CD4-positive, alpha-beta T cell treated with Interleukin-15 for 1 hour (primary cell): ENCODE data around the gene TM7SF2.
"Not testable (repeated sequence)": the region's sequence is repeated elsewhere in the genome, so short reads cannot be mapped to it uniquely, and the experiment has no call there.

Source experiments
- DNase-seq: peaks from one replicate; pipeline ENCODE4 v3.0.0-alpha.2; 2020

TM7SF2 gene

DNA sequence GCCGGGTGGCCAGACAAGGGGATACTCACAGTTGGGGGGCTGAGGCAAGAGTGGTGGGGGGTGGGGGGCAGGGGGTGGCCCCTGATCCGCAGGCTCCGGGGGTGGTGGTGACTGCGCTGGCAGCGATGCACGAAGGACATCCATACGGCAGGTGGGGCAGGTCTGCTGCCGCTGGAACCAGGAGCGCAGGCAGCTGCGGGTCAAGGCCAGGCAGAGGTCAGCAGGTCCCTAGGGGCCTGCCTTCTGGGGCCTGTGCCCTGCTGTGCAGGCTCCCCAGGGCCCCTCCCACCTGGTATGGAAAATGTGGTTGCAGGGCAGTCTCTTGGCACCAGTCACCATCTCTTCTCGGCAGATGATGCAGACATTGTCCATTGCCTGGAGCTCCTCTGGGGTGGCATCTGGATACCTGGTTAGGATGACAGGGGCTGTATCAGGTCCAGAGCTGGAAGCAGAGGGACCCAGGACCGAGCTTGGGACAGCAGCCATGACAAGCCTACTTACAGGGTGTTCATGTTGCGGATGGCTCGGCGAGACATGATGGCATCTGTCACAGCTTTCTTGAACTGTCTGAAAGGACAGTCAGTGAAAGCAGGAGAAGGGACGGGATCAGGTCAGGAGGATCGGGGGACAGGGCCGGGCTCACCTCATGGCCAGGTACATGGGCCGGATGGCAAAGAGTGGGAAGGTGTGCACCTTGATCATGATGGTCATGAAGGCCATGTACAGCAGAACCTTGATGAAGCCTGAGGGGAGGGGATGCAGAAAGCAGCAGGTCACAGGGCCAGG, 19.2 kb downstream of the TM7SF2 start:
- DNase-seq, result no peak

DNA sequence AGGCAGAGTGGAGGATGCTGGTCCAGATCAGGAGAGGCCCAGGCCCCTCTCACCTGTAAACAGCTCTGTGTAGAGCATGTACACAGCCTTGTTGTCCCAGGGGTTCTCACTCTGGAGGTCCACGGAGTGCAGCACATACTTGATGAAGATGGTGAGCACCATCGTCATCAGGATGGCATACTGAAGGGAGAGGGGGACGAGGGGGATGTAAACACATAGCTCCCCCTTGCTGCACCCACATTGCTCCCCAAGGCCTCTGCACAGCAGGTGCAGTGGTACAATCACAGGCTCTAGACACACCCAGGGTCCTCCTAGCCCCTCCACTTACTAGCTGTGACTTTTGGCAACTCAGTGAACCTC, 19.7 kb downstream of the TM7SF2 start:
- DNase-seq, result no peak

DNA sequence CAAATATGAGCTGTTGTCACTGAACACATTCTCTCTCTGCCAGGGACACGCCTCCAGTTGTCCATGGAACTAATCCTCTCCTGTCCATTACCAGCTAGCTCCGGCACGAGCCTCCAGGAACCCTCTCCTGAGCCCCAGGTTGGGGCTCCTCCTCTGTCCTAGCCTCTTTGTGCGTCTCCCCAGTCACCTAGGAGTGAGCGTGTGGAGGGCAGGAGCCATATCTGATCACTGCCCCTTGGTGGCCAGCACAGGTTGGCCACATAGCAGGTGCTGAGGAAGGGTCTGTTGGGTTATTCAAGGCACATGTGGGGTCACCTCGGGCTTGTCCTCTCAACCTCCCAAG, 20.2 kb downstream of the TM7SF2 start:
- DNase-seq, result no peak

DNA sequence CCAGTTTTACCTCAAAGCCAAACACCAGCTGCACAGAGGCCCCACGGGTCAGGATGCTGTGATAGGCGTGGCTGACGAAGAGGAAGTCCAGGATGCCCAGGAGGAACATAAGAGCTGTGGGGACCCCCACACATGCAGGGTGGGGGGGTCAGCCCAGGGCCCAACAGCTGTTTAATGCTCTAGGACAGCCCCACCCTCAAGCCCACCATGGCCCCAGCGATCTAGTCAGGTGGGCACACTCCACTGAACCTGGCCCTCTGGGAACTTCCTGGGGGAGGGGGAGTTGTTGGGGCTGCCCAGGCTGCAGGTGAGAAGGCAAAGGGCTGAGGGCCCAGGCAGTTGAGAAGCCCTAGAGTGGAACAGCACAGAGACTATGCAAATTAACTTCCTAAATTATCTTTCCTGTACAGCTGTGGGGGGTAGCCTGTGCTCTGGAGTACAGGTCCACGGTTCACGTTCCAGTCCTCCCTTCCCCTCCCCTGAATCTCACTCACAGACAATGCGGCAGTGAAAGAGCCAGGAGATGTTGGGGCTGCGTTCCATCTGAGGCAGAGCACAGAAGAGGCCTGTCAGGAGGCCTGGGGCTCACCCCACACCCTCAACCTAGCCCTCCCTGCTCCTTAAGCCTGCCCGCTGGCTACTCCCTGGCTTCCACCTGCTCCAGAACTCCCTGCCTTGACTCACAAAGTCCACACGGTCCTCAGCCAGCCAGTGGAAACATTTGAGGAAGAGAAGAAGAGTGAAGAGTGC, 20.7 kb downstream of the TM7SF2 start:
- DNase-seq, result peak; percentile 63

DNA sequence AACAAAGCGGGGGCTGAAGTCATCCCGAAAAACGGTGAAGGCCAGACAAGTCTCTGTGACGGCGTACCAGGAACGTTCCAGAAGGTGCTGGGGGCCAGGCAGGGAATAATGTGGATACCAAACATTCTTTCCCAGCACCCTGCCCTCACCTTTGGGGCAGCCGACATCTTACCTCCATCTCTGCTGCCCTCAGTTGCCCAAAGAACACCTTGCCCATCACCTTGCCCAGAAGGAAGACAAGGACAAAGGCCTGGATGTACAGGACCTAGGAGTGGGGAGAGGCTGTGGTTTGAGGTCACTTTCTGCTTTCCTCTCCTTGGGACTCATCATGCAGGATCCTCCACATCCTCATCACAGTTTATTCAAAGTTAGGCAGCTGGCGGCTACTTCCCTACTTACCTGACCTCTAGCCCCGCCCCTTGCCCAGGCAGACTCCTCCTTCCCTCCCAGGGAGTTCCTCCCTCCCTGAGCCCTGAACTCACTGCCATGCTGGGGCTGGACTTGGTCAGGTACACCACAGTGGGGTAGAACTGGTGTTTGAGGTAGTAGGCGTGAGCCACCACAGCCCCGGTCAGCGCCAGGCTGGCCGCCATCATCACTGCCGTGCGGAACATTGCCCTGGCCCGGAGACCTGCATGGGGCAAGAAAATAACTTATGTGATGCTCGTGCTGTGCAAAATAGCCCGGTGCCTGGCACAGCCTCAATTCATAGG, 21.5 kb downstream of the TM7SF2 start:
- DNase-seq, result peak; percentile 71

DNA sequence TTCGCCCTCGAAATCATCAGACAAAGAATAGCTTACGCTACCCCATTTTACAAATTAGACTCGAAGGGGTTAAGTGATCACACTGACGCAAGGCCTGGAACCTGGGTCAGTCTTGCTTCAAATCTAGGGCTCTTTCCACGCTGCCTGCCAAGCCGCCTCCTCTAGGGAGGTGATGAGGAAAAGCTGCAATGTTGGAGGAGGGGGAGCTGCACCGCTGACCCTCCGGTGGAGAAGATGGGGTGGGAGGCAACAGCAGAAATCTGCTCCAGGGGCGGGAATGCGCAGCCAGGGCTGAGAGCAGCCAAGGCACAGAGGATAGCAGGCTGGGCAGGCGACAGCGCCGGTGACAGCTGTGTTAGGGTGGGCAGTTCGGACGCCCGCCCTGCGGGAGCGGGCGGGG, 22.1 kb downstream of the TM7SF2 start:
- DNase-seq, result no peak

DNA sequence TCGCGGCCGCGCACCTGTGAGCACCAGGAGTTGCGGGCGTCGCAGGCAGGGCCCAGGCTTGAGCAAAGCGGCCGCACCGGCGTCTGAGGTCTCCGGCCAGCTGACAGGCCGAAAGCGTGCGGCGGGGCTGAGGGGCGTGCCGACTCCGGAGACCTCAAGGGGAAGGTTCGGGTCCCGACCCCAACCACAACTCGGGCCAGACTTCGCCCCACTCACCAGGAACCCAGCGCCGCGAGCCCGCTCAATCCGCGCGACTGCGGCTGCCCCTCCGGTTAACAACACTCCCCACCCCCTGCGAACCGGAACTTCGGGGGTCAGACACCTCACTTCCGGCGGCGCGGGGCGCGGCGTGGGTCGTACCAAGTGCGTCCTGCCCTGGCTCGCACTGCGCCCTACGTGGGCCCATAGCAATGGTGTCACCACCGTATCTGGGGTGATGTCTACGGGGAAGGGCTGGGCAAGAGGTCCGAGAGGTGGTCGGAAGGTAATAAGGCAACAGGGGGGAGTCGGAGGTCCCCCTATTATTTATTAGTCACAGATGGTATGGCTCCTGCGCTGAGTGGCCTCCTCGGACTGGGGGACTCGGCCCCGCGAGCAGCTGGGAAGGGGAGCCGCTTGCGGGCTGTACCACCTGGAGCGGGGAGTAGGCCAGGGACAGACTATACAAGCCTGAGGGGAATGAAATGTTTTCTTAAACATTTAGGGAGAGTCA, 22.7 kb downstream of the TM7SF2 start, which contains the start of gene SYVN1:
TSS of gene SYVN1 (minus strand) at position 280 of the 712 bp plus-strand sequence. CDS start 918 bp downstream, outside the sequence.
- peak; percentile 89 for DNase-seq

DNA sequence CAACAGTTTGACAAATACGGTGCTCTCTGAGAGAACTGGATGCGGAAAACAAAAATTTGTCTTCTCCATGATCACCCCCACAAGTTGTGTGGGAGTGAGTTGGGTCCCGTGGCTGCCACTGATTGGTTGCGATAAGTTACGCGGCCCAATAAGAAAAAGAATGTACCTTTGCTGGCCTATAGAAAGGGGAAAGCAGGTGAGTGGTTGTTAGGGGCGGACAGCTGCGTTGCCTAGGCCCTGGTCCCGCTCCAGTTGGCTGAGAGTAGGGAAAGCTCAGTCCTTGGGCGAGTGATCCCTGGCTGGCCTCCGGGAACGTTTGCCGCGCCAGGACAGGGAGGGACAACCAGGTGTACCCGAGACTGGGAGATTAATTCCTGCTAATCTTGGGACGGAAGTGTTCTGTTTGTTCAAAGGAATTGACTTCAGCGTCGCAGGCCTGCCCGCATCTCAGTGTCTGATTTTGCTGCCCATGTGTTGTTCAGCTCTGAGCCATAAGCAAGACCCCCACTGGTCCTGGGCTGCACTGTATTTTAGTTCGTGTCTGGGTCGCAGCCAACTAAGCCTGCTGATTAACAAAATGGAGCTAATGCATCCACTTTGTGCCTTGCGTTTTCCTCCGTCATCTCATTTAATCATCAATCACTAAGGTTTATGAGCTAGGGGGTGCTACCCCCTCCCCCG, 23.4 kb downstream of the TM7SF2 start:
- DNase-seq, result peak; percentile 91

DNA sequence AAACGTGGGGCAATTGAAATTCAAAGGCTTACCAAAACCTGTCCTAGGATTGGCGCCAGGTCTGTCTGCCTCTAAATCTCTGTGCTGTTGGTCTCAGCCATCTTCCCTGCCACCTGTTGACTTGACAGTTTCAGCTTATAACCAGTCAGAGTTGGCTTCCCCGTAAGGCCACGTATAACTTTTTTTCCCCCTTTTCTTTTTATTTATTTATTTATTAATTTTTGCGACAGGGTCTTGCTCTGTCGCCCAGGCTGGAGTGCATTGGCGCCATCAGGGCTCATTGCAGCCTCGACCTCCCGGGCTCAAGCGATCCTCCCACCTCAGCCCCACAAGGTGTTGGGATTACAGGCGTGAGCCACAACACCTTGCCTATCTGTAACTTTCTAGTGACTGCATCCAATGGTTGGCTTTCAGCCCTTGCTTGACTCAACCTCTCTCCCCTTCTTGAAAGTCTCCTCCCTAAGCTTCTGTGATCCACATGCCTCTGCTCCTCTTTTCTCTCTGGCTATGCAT, 24.0 kb downstream of the TM7SF2 start:
- DNase-seq, result no peak

DNA sequence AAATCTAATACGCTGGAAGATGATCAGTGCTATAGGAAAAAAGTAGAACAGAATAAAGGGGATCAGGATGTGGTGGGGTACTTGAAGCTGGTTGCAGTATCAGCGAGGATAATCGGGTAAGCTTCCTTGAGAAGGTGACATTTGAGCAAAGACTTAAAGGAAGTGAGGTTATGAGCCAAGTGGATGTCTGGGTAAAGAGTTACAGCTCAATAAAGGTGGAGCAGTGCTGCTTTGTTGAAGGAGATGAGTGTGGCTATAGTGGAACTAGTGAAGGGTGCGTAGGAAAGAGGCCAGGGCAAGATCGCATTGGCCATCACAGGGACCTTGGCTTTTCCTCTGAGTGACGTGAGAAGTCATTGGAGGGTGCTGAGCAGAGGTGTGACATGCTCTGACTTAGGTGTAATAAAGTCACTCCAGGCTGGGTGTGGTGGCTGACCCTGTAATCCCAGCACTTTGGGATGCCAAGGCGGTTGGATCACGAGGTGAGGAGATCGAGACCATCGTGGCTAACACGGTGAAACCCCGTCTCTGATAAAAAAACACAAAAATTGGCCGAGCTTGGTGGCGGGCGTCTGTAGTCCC, 24.9 kb downstream of the TM7SF2 start:
- no peak for DNase-seq

DNA sequence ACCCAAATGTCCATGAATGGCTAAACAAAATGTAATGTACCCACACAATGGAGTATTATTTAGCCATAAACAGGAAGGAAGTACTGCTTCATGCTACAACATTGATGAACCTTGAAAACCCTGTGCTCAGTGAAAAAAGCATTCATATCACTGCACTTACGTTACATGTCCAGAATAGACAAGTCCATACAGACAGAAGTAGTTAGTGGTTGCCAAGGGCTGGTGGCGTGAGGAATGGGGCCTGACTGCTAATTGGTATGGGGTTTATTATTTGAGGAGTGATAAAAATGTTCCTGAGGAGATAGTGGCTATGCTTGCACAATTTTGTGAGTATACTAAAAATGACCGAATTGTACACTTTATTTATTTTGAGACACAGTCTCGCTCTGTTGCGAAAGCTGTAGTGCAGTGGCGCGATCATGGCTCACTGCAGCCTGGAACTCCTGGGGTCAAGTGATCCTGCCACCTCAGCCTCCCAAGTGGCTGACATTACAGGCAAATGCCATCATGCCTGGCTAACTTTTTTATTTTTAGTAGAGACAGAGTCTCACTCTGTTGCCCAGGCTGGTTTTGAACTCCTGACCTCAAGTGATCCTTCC, 30.3 kb downstream of the TM7SF2 start:
- no peak for DNase-seq

DNA sequence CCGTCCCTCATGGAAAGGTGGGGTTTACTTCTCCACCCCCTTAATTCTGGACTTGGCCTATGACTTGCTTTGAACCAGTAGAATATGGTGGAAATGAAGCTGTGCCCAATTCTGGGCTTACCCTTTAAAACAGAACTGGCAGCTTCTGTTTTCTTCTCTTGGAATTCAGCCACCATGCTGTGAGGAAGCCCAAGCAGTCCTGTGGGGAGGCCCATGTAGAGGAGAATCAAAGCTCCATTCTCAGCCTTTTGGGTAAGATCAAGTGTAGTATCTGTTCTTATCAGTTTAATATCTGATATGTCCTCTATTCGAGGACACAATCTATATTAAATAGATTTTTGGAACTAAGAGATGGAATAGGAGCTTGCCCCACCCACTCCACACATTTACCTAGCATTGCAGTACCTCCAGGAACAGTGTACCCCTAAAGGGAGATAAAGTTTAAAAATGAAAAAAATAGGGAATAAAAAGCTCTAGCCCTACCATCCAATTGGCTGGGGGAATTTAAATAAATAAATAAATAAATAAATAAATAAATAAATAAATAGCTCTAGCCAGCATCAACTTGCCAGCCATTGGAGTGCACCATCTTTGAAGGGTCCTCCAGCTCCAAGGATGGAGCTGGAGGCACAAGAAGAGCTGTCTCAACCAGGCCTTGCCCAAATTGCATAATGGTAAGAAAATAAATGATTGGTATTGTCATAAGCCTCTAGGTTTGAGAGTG, 35.8 kb downstream of the TM7SF2 start:
- no peak for DNase-seq

DNA sequence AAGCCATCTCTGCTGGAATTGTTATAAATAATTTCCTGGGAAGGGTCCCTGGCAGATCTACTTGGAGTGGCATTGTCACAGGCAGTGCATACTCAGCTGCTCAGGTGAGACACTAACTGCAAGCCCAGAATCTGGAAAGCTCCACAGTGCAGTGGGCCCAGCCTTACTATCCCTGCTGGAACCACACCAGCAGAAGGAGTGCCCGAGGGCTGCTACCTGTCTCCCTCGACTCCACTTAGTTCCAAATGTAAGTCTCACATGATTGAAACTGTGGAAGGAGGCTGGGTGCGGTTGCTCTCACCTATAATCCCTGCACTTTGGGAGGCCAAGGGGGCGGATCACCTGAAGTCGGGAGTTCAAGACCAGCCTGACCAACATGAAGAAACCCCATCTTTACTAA, 37.0 kb downstream of the TM7SF2 start:
- no peak for DNase-seq

DNA sequence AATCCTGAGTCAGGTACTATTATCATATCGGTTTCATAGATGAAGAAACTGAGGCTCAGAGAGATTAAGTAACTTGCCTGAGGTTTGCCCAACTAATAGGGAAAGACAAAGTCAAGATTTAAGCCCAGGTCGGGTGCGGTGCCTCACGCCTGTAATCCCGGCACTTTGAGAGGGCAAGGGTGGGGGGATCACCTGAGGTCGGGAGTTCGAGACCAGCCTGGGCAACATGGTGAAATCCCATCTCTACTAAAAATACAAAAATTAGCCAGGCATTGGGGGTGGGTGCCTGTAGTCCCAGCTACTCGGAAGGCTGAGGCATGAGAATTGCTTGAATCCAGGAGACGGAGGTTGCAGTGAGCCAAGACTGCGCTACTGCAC, 38.4 kb downstream of the TM7SF2 start:
- DNase-seq, result not testable (repeated sequence)

DNA sequence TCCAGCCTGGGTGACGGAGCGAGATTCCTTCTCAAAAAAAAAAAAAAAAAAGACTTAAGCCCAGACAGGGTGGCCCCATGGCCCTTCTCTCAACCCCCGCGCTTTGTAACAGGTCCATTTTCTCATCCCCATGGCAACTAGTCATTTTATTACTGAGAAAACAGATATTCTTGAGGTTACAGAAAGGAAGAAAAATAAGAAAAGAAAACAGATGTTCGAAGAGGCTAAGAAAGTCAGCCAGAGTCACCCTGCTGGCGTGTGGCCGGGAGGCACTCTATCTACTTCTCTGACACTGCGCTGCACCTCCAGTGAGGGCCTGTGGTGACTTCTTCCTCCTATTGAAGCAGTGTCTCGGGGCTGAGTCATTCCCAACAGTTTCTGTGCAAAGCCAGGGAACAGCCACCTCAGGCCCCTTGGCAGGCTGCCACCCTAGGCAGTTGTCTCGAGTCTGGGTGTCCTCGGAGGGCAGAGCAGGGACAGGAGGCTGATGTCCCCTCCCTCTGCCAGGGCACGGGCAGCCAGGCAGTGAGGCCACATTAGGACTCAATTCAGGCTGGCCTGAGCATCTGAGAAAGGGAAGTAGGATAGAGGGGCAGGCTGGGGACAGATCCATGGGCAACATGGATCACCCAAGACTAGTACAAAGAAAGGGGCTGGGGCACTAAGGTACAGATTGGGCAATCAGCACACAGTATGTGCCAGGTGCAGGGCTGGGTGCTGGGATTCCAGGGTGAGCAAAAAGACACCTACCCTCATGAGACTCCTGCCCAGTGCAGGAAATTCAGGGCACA, 39.0 kb downstream of the TM7SF2 start:
- DNase-seq, result peak; percentile 81

DNA sequence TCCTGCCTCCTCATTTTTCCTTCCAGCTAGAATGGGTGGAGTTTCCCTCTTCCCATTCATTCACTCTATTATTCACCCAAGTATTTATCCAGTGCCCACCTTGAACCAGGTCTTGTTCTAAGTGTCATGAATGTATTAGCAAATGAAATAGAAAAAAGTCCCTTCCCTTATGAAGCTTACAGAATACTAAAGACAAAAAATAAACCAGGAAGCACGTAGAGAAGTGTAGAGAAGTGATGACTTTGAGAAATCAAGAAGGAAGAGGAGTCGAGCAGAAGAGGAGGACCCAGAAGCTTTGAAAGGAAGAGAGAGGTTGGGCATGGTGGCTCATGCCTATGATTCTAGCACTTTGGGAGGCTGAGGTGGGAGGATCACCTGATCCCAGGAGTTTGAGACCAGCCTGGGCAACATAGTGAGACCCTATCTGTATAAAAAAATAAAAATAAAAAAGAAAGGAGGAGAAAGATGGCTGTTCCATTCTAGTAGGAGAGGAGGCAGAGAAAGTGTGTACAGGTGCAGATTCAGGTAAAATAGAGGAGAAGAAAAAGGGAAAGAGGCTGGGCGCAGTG, 39.7 kb downstream of the TM7SF2 start:
- no peak for DNase-seq

DNA sequence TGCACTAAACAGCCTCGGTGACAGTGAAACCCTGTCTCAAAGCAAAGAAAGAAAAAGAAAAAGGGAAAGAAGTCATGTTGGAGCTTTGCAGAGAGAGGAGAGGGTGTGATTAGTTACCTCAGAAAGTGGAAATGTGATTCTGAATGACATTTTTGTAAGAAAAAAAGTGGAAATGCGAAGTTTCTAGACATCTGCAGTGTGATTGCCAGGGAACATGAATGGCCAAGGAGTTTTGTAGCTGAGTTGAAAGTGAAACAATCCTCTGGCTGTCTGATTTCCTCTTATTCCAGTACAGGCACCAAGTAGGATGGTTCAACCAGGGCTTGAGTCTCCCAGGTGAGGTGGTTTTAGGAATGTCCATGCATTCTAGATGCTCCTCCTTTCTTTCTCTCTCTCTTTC, 40.5 kb downstream of the TM7SF2 start:
- no peak for DNase-seq

DNA sequence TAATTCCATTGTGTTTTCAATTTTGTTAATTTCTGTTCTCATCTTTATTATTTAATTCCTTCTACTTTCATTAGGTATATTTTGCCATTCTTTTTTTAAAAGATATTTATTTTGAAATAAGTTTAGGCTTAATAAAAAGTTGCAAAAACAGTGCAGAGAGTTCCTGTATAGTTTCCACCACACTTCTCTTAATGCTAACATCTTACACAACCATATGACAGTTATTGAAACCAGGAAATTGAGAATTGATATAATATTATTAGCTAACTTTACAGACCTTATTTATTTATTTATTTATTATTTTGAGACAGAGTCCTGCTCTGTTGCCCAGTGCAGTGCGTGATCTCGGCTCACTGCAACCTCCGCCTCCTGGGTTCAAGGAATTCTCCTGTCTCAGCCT, 44.6 kb downstream of the TM7SF2 start:
- DNase-seq, result no peak

DNA sequence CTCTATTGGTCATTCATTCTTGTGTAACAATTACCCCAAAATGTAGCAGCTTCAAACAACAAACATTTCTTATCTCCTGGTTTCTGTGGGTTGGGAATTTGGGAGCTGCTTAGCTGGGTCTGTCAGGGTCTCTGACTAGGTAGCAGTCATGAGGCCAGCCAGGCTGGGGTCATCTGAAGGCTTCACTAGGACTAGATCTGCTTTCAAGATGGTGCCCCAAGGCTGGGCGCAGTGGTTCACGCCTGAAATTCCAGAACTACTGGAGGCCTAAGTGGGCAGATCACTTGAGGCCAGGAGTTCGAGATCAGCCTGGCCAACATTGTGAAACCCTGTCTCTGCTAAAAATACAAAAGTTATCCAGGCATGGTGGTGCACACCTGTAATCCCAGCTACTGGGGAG, 45.3 kb downstream of the TM7SF2 start:
- no peak for DNase-seq

DNA sequence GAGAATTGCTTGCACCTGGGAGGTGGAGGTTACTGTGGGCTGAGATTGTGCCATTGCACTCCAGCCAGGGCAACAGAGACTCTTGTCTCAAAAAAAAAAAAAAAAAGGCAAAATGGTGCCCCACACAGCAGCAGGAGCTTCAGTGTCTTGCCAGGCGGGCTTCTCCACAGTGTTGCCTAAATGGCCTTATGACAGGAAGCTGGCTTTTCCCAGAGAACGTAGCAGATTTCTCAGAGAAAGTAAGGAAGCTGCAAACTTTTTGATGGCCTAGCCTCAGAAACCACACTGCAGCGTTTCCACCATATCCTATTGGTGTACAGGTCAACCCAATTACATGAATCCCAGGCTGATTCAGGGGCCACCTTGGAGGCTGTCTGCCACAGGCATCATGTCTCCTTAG, 45.7 kb downstream of the TM7SF2 start:
- DNase-seq, result no peak
